NB4 (cell line): ENCODE measurements around the gene CD2AP.
A peak's percentile ranks its signal among the peaks of the same experiment; 100 is the strongest.

ENCODE experiments used
- CTCF ChIP-seq: IDR thresholded peaks from one replicate; pipeline ENCODE4 v1.5.1; 2012; ENCODE audit warnings: low read depth, low read length
- MAX ChIP-seq: IDR thresholded peaks from 2 replicates; pipeline ENCODE4 v1.6.1; 2011; ENCODE audit warnings: low read depth, low read length
- MYC ChIP-seq: IDR thresholded peaks from 2 replicates; pipeline ENCODE4 v1.6.1; 2011; ENCODE audit warnings: low read depth, low read length
- POLR2A ChIP-seq: IDR thresholded peaks from 2 replicates; pipeline ENCODE4 v1.6.1; 2011; ENCODE audit warnings: mild to moderate bottlenecking; ENCODE audit not compliant: insufficient read length; ENCODE audit errors: extremely low read depth

GRCh38 chr6:47446669-47447330 lies 30.8 kb upstream of the CD2AP start:
- TF ChIP-seq CTCF (no peak), POLR2A (no peak), MYC (no peak), MAX (0 out of 2 replicates have a peak, but pooled peaks have one; percentile 11)
